Endothelial cell of umbilical vein (primary cell): ENCODE data around the gene ACADVL. TPM values are rescaled to one million over a fixed set of nuclear protein-coding genes. Genes with fewer than 3 reads are reported as not detected.

ENCODE experiments used
- BruUV-seq: library from RNA; stranded (reverse); fragments of 400-500 nt; replicated peaks from 2 replicates; lab custom pipeline; 2021; lab: Mats Ljungman, UMichigan
- CTCF ChIA-PET: fragments of 300-600, 350-600 bp; sonication (Branson Sonifier 250); formaldehyde crosslinking; loops from one replicate; lab custom pipeline; 2021; ENCODE audit warnings: antibody characterized with exemption, inconsistent platforms; lab: Charles Lee
- POLR2A ChIA-PET: fragments of 300-600, 350-600 bp; sonication (Branson Sonifier 250); formaldehyde crosslinking; loops from one replicate; lab custom pipeline; 2021; ENCODE audit warnings: antibody characterized with exemption, inconsistent platforms; lab: Charles Lee
- DNase-seq: peaks from one replicate; pipeline ENCODE4 v3.0.0-alpha.2; 2011; ENCODE audit warnings: low read depth, low spot score
- FAIRE-seq: peaks from 2 replicates; lab custom pipeline; 2011; peaks lifted over from hg19 to GRCh38; lab: Jason Lieb, UNC
- H2AFZ ChIP-seq: 2 replicates; pipeline ENCODE4 v1.6.0; 2012; ENCODE audit warnings: low read depth, low read length, control low read depth, inconsistent platforms
- H3K27ac ChIP-seq: 2 replicates; pipeline ENCODE4 v1.5.1; 2011; ENCODE audit warnings: low read depth, mild to moderate bottlenecking, control low read depth, low read length, moderate library complexity; ENCODE audit not compliant: insufficient read depth
- H3K27me3 ChIP-seq, 2 experiments: 2 replicates each; pipeline versions ENCODE4 v1.6.0 to v1.6.1; 2011; ENCODE audit warnings: low read length in 2 of 2, mixed read lengths in 1 of 2; ENCODE audit not compliant: control insufficient read depth in 2 of 2, insufficient read depth in 2 of 2
- H3K36me3 ChIP-seq, 2 experiments: 2 replicates in 1 of 2; 3 replicates in 1 of 2; pipeline ENCODE4 v1.5.1; 2011; ENCODE audit warnings: low read length in 2 of 2, mild to moderate bottlenecking in 1 of 2, moderate library complexity in 1 of 2; ENCODE audit not compliant: control insufficient read depth in 2 of 2, insufficient read depth in 2 of 2; ENCODE audit errors: extremely low read depth in 1 of 2
- H3K4me1 ChIP-seq: 3 replicates; pipeline ENCODE4 v1.5.1; 2011; ENCODE audit warnings: mild to moderate bottlenecking, low read length; ENCODE audit not compliant: control insufficient read depth, insufficient read depth; ENCODE audit errors: extremely low read depth
- H3K4me2 ChIP-seq: 2 replicates; pipeline ENCODE4 v1.6.1; 2011; ENCODE audit warnings: low read length, control low read depth, mixed read lengths; ENCODE audit not compliant: insufficient read depth
- H3K4me3 ChIP-seq, 3 experiments: fragments of 200-600 bp in 1 of 3; sonication (generic), shearing (Covaris generic) in 1 of 3; replicated peaks in 1 of 3; 2 replicates each; pipeline ENCODE4 v1.5.1; 2011 to 2016; ENCODE audit warnings: control low read depth in 3 of 3, low read length in 3 of 3, mild to moderate bottlenecking in 2 of 3, inconsistent platforms in 1 of 3, low read depth in 1 of 3, moderate library complexity in 1 of 3; ENCODE audit not compliant: insufficient read depth in 1 of 3
- H3K79me2 ChIP-seq: 2 replicates; pipeline ENCODE4 v1.6.0; 2012; ENCODE audit warnings: low read length, inconsistent platforms; ENCODE audit not compliant: control insufficient read depth, insufficient read depth
- H3K9ac ChIP-seq: replicated peaks from 2 replicates; pipeline ENCODE3; 2011; ENCODE audit warnings: low read length, control low read depth; ENCODE audit not compliant: insufficient read depth; ENCODE audit errors: extremely low read depth
- H3K9me1 ChIP-seq: replicated peaks from 3 replicates; pipeline ENCODE4 v1.6.0; 2011; ENCODE audit warnings: mild to moderate bottlenecking, low read length; ENCODE audit not compliant: control insufficient read depth, insufficient read depth; ENCODE audit errors: extremely low read depth
- H3K9me3 ChIP-seq: replicated peaks from 2 replicates; pipeline ENCODE4 v1.5.1; 2012; ENCODE audit warnings: low read length, inconsistent platforms; ENCODE audit not compliant: control insufficient read depth, insufficient read depth
- H4K20me1 ChIP-seq: replicated peaks from 2 replicates; pipeline ENCODE3; 2011; ENCODE audit warnings: mild to moderate bottlenecking, low read length; ENCODE audit not compliant: control insufficient read depth, insufficient read depth; ENCODE audit errors: extremely low read depth
- CTCF ChIP-seq, 2 donors: IDR thresholded peaks; 1 replicate in 1 of 2; 2 replicates in 1 of 2; pipeline ENCODE4 v1.5.1; 2011; ENCODE audit warnings: low read length in 2 of 2, mild to moderate bottlenecking in 2 of 2, moderate library complexity in 2 of 2, control low read depth in 1 of 2, inconsistent platforms in 1 of 2, low read depth in 1 of 2; ENCODE audit not compliant: insufficient read depth in 1 of 2; ENCODE audit errors: extremely low read depth in 1 of 2
- EZH2 ChIP-seq: IDR thresholded peaks from 2 replicates; pipeline ENCODE4 v1.6.1; 2012; ENCODE audit warnings: borderline replicate concordance, low read depth, mild to moderate bottlenecking, moderate library complexity, low read length, inconsistent platforms; ENCODE audit not compliant: severe bottlenecking
- FOS ChIP-seq: IDR thresholded peaks from 2 replicates; pipeline ENCODE4 v1.6.1; 2011; ENCODE audit warnings: mild to moderate bottlenecking, low read length, moderate library complexity, borderline replicate concordance; ENCODE audit not compliant: insufficient read depth
- GATA2 ChIP-seq: IDR thresholded peaks from 2 replicates; pipeline ENCODE4 v1.7.0; 2011; ENCODE audit warnings: low read depth, mild to moderate bottlenecking, moderate library complexity, mixed read lengths, low read length; ENCODE audit not compliant: insufficient read length, insufficient read depth
- JUN ChIP-seq: IDR thresholded peaks from 2 replicates; pipeline ENCODE4 v1.6.1; 2011; ENCODE audit warnings: borderline replicate concordance, low read depth; ENCODE audit not compliant: insufficient read length, insufficient read depth
- MYC ChIP-seq: IDR thresholded peaks from one replicate; pipeline ENCODE4 v1.6.1; 2011; ENCODE audit warnings: mild to moderate bottlenecking, low read depth, low read length
- POLR2A ChIP-seq: IDR thresholded peaks from 2 replicates; pipeline ENCODE4 v1.6.1; 2012; ENCODE audit warnings: low read depth, mild to moderate bottlenecking, control low read depth, low read length
- POLR2AphosphoS5 ChIP-seq: IDR thresholded peaks from 2 replicates; pipeline ENCODE4 v1.6.1; 2012; ENCODE audit warnings: low read depth, mild to moderate bottlenecking, control low read depth, low read length, moderate library complexity; ENCODE audit not compliant: insufficient read depth
- dilution Hi-C: fragments of 300-500 bp; cut with MboI; formaldehyde crosslinking; loops from one replicate; pipeline ENCODE4 v1.15.0; 2019; ENCODE audit warnings: low sequenced_read_pairs; ENCODE audit not compliant: extremely low pct_ligation_motif_present
- intact Hi-C: fragments of 100-400 bp; cut with micrococcal nuclease; formaldehyde crosslinking; loops from one replicate; pipeline ENCODE4 v1.10.0; 2022
- polyA plus RNA-seq, 4 experiments: library from polyadenylated mRNA; depleted of rRNA in 3 of 4; stranded (reverse) in 3 of 4; unstranded in 1 of 4; fragments of >200 nt; gene quantifications; 2 replicates each; pipeline versions ENCODE4 v1.2.1 to v1.2.3, GENCODE V29; 2011 to 2012; ENCODE audit warnings: missing spikeins in 1 of 4
- total RNA-seq: library from RNA; stranded (reverse); gene quantifications from 2 replicates; pipeline ENCODE4 v1.2.3, GENCODE V29; 2021
- TF ChIP-seq, protein P1 (sequence below): IDR thresholded peaks from 2 replicates; pipeline ENCODE4 v1.6.1; 2011; ENCODE audit not compliant: insufficient read depth, insufficient read length

Gene ACADVL
- total and polyA plus RNA-seq, 2 donors (not counting 3 experiments of a cell fraction or from before 2014, with no cell fraction given), result 308 to 376 TPM

DNA sequence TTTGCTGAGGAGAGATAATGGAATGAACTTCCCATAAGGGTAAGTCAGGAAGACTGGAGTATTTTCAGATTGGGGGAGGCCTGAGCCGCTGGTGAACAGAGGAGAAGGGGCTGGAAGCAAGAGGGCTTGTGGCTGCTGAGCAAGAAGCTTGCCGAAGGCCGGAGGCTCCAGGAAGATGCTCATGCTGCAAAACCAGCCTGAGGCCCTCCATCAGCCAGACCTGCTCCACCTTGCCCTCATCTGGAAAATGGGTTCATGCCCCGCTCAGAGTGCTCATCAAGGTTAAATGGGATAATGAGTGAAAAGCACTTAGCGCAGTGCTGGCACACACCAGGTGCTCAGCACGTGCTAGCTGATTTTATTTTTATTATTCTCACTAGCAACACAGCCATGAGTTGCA is 35.1 kb upstream of the ACADVL start:
- H3K9me3 ChIP-seq, result no peaks in the 10 kb centered on the region
- H3K9me1 ChIP-seq, result no peaks in the 10 kb centered on the region
- no peak overlapping the region for H2AFZ ChIP-seq
- BruUV-seq, result no TSS peak
- FAIRE-seq (no peak), DNase-seq (no peak)
- ChIA-PET POLR2A (no interaction called here), CTCF (interaction anchor here (2.3 to 3.0 kb wide), 2 partner anchors 8 to 139 kb away, joined by 13 to 19 read pairs; no protein-coding TSS in a partner anchor)
- no peaks in the 10 kb centered on the region for H4K20me1 ChIP-seq
- no peaks in the 10 kb centered on the region for H3K36me3 ChIP-seq
- H3K4me3 ChIP-seq, result no peak overlapping the region
- H3K27ac ChIP-seq, result no peak overlapping the region
- no peak overlapping the region for H3K4me2 ChIP-seq
- dilution Hi-C loops, result no loop called here
- TF ChIP-seq EZH2 (no peak), MYC (no peak), JUN (no peak), FOS (no peak), POLR2A (no peak), CTCF (IDR thresholded peaks at IDR 0.05; ENCODE audit: extremely low read depth in 1 of 2, insufficient read depth in 1 of 2, low read depth in 1 of 2, low read length in 2 of 2) (no peak), POLR2AphosphoS5 (no peak), GATA2 (no peak)
- TF ChIP-seq, protein P1, sequence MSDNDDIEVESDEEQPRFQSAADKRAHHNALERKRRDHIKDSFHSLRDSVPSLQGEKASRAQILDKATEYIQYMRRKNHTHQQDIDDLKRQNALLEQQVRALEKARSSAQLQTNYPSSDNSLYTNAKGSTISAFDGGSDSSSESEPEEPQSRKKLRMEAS, result no peak
- no peak overlapping the region for H3K9ac ChIP-seq
- no peaks in the 10 kb centered on the region for H3K27me3 ChIP-seq
- H3K4me1 ChIP-seq, result no peaks in the 10 kb centered on the region
- intact Hi-C loops, result no loop called here
- H3K79me2 ChIP-seq, result no peaks in the 10 kb centered on the region
